Left kidney (tissue), 2 donors: ENCODE data around the gene OPCML. TPM values are rescaled to one million over a fixed set of nuclear protein-coding genes. Genes with fewer than 3 reads are reported as not detected.

ENCODE experiments used
- DNase-seq: peaks from one replicate; pipeline ENCODE4 v3.0.0-alpha.2; 2013
- polyA plus RNA-seq: library from polyadenylated mRNA; unstranded; fragments of 120-200 nt; gene quantifications from one replicate; pipeline ENCODE4 v1.2.1, GENCODE V29; 2013; ENCODE audit not compliant: insufficient read length

The OPCML gene
- polyA plus RNA-seq, 1 donor: 13.9 TPM

GRCh38 chr11:133172349-133172748 is 360.0 kb downstream of the OPCML start:
- DNase-seq: no peak

GRCh38 chr11:133171374-133171773 is 360.9 kb downstream of the OPCML start:
- no peak for DNase-seq

- DNase-seq: no peak
These were observed 364.3 kb downstream of the OPCML start for GRCh38 chr11:133168016-133168415.

GRCh38 chr11:133166662-133167061 is 365.6 kb downstream of the OPCML start:
- no peak for DNase-seq

GRCh38 chr11:133164986-133165385 is 367.3 kb downstream of the OPCML start:
- no peak for DNase-seq

GRCh38 chr11:133163463-133164419 is 368.6 kb downstream of the OPCML start:
- DNase-seq: peak; percentile 65

- no peak for DNase-seq
These were observed 370.1 kb downstream of the OPCML start for GRCh38 chr11:133162227-133162626.

GRCh38 chr11:133160754-133161153 is 371.5 kb downstream of the OPCML start:
- DNase-seq: no peak

GRCh38 chr11:133156986-133157745 is 375.1 kb downstream of the OPCML start:
- DNase-seq: no peak

- no peak for DNase-seq
These were observed 377.5 kb downstream of the OPCML start for GRCh38 chr11:133154781-133155180.

- DNase-seq: no peak
These were observed 378.2 kb downstream of the OPCML start for GRCh38 chr11:133154076-133154475.

- peak; percentile 29 for DNase-seq
These were observed 379.3 kb downstream of the OPCML start for GRCh38 chr11:133153031-133153430.

GRCh38 chr11:133149698-133150097 is 382.6 kb downstream of the OPCML start:
- DNase-seq: no peak

- DNase-seq: no peak
These were observed 384.7 kb downstream of the OPCML start for GRCh38 chr11:133147625-133148024.

GRCh38 chr11:133146697-133147306 is 385.5 kb downstream of the OPCML start:
- no peak for DNase-seq

GRCh38 chr11:133137939-133138338 is 394.4 kb downstream of the OPCML start:
- no peak for DNase-seq

- no peak for DNase-seq
These were observed 395.0 kb downstream of the OPCML start for GRCh38 chr11:133137270-133137669.

GRCh38 chr11:133136376-133136775 is 395.9 kb downstream of the OPCML start:
- no peak for DNase-seq

GRCh38 chr11:133134314-133135173 is 397.8 kb downstream of the OPCML start:
- DNase-seq: peak; percentile 65

- DNase-seq: no peak
These were observed 398.7 kb downstream of the OPCML start for GRCh38 chr11:133133606-133134005.

GRCh38 chr11:133133050-133133449 is 399.3 kb downstream of the OPCML start:
- no peak for DNase-seq

- no peak for DNase-seq
These were observed 404.6 kb downstream of the OPCML start for GRCh38 chr11:133127741-133128140.
